Smooth muscle cell (in vitro differentiated cells): ENCODE measurements around the gene PEX11A. TPM values are rescaled to one million over a fixed set of nuclear protein-coding genes. Genes with fewer than 3 reads are reported as not detected.

Source experiments
- DNase-seq: peaks from one replicate; lab custom pipeline; 2025; ENCODE audit not compliant: unreplicated experiment; lab: John Stamatoyannopoulos, UW
- H2AFZ ChIP-seq: fragments of 200-600 bp; sonication (generic); 2 replicates; pipeline ENCODE4 v1.6.0; 2016; ENCODE audit warnings: antibody characterized with exemption, low read depth, mild to moderate bottlenecking
- H3F3A ChIP-seq: fragments of 200-600 bp; sonication (generic); 2 replicates; pipeline ENCODE4 v1.6.0; 2017; ENCODE audit warnings: antibody characterized with exemption, low read depth
- H3K27ac ChIP-seq: fragments of 200-600 bp; sonication (generic); 2 replicates; pipeline ENCODE4 v1.5.1; 2016; ENCODE audit warnings: low read depth, mild to moderate bottlenecking
- H3K27me3 ChIP-seq: fragments of 200-600 bp; sonication (generic); 2 replicates; pipeline ENCODE4 v1.6.1; 2016; ENCODE audit warnings: low read depth, mild to moderate bottlenecking
- H3K36me3 ChIP-seq: fragments of 200-600 bp; sonication (generic); 2 replicates; pipeline ENCODE4 v1.5.1; 2016; ENCODE audit warnings: low read depth
- H3K4me1 ChIP-seq: fragments of 200-600 bp; sonication (generic); 2 replicates; pipeline ENCODE4 v1.5.1; 2016; ENCODE audit warnings: low read depth
- H3K4me2 ChIP-seq: fragments of 200-600 bp; sonication (generic); 2 replicates; pipeline ENCODE4 v1.6.0; 2016; ENCODE audit warnings: mild to moderate bottlenecking
- H3K4me3 ChIP-seq: fragments of 200-600 bp; sonication (generic); 2 replicates; pipeline ENCODE4 v1.5.1; 2016; ENCODE audit warnings: mild to moderate bottlenecking
- H3K79me2 ChIP-seq: fragments of 200-600 bp; sonication (generic); 2 replicates; pipeline ENCODE4 v1.6.0; 2016; ENCODE audit warnings: low read depth, mild to moderate bottlenecking
- H3K9ac ChIP-seq: fragments of 200-600 bp; sonication (generic); 2 replicates; pipeline ENCODE4 v1.6.0; 2016; ENCODE audit warnings: low read depth
- H3K9me3 ChIP-seq: fragments of 200-600 bp; sonication (generic); replicated peaks from 2 replicates; pipeline ENCODE4 v1.5.1; 2016; ENCODE audit warnings: low read depth
- H4K20me1 ChIP-seq: fragments of 200-600 bp; sonication (generic); 2 replicates; pipeline ENCODE4 v1.6.0; 2016; ENCODE audit warnings: low read depth
- CTCF ChIP-seq: fragments of 200-600 bp; sonication (generic); IDR thresholded peaks from 2 replicates; pipeline ENCODE4 v1.5.1; 2017; ENCODE audit warnings: borderline replicate concordance, mild to moderate bottlenecking, antibody characterized with exemption; ENCODE audit not compliant: insufficient read depth, poor library complexity, severe bottlenecking
- WGBS: methylation state at CpG from one replicate; pipeline ENCODE4 v1.1.7; 2016; ENCODE audit warnings: low lambda C conversion rate; 5-methylcytosine and 5-hydroxymethylcytosine counted together
- polyA plus RNA-seq: library from polyadenylated mRNA; unstranded; fragments of >200 nt; fragmentation: Nextera tagmentation; extraction: Ambion mirVana; gene quantifications from 2 replicates; pipeline ENCODE4 v1.2.1, GENCODE V29; 2016
- total RNA-seq: library from RNA; depleted of rRNA; stranded (reverse); fragments of >200 nt; gene quantifications from 2 replicates; pipeline ENCODE4 v1.2.3, GENCODE V29; 2014

Gene PEX11A
- total and polyA plus RNA-seq, 2 experiments from 2014 or later, result 3.8 to 4.7 TPM

GRCh38 chr15:89686522-89686921 lies 4.0 kb downstream of the PEX11A start:
- TF ChIP-seq CTCF, result no peak
- Histone ChIP-seq H4K20me1 (no peaks in the 10 kb centered on the region), H3K27me3 (no peaks in the 10 kb centered on the region), H3F3A (no peaks in the 10 kb centered on the region), H3K9ac (no peak overlapping the region), H3K4me2 (no peak overlapping the region), H3K9me3 (no peaks in the 10 kb centered on the region), H3K4me1 (no peaks in the 10 kb centered on the region), H3K79me2 (no peaks in the 10 kb centered on the region), H3K4me3 (no peak overlapping the region), H3K27ac (no peak overlapping the region), H2AFZ (no peak overlapping the region), H3K36me3 (no peaks in the 10 kb centered on the region)
- no peak for DNase-seq

- Histone ChIP-seq H3K4me1 (no peaks in the 10 kb centered on the region), H3K36me3 (no peaks in the 10 kb centered on the region), H4K20me1 (no peaks in the 10 kb centered on the region), H3K27ac (no peak overlapping the region), H3K79me2 (no peaks in the 10 kb centered on the region), H3K4me3 (no peak overlapping the region), H3K9me3 (no peaks in the 10 kb centered on the region), H3K27me3 (no peaks in the 10 kb centered on the region), H3F3A (no peaks in the 10 kb centered on the region), H2AFZ (no peak overlapping the region), H3K9ac (no peak overlapping the region), H3K4me2 (no peak overlapping the region)
- no peak for TF ChIP-seq CTCF
- no peak for DNase-seq
- 87% methylated on average over 2 of the region's 2 CpGs for WGBS
Measured at GRCh38 chr15:89685995-89686394, 4.6 kb downstream of the PEX11A start.

- H3K4me2 ChIP-seq, result no peak overlapping the region
- H3K9ac ChIP-seq, result no peak overlapping the region
- no peaks in the 10 kb centered on the region for H4K20me1 ChIP-seq
- 91% methylated on average over 2 of the region's 2 CpGs for WGBS
- H3K4me3 ChIP-seq, result no peak overlapping the region
- no peaks in the 10 kb centered on the region for H3K9me3 ChIP-seq
- H3K27me3 ChIP-seq, result no peaks in the 10 kb centered on the region
- no peaks in the 10 kb centered on the region for H3K79me2 ChIP-seq
- no peak for DNase-seq
- H2AFZ ChIP-seq, result no peak overlapping the region
- H3F3A ChIP-seq, result no peaks in the 10 kb centered on the region
- H3K36me3 ChIP-seq, result no peaks in the 10 kb centered on the region
- TF ChIP-seq CTCF, result no peak
- no peak overlapping the region for H3K27ac ChIP-seq
- no peaks in the 10 kb centered on the region for H3K4me1 ChIP-seq
Measured at GRCh38 chr15:89681146-89681545, 9.4 kb downstream of the PEX11A start.

GRCh38 chr15:89680282-89680873 lies 10.2 kb downstream of the PEX11A start:
- WGBS, result 95% methylated on average over 5 of the region's 5 CpGs
- Histone ChIP-seq H3K36me3 (no peaks in the 10 kb centered on the region), H3K4me3 (no peak overlapping the region), H3K9me3 (no peaks in the 10 kb centered on the region), H3K4me2 (no peak overlapping the region), H3F3A (no peaks in the 10 kb centered on the region), H2AFZ (no peak overlapping the region), H4K20me1 (no peaks in the 10 kb centered on the region), H3K9ac (no peak overlapping the region), H3K4me1 (no peaks in the 10 kb centered on the region), H3K79me2 (no peaks in the 10 kb centered on the region), H3K27ac (no peak overlapping the region), H3K27me3 (no peaks in the 10 kb centered on the region)
- TF ChIP-seq CTCF, result no peak
- no peak for DNase-seq
